ENCODE data around the gene ATXN7.

The ATXN7 gene

DNA sequence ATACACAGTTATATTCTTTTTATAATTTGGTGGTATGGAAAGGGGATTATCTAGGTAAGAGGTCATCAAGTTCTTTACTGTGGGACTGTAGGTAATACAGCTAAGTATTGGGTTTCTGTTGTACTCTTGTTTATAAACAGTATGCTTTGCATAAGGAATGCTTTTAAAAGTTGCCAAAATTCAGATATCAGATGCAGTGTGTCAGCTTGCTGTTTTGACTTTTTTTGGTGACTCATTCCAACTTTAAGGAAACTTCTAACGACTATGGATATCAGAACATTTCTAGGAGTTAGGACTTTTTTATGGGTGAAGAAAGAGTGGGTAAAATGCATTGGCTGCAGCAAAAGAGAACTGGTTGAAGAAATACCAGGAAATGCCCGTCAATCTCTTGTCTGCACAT lies 45.8 kb downstream of the ATXN7 start:
- no peak for FAIRE-seq

- FAIRE-seq: no peak
Observed at GRCh38 chr3:63910001-63910400, 46.3 kb downstream of the ATXN7 start.

- no peak for FAIRE-seq
Observed at GRCh38 chr3:63910891-63911290, 47.2 kb downstream of the ATXN7 start.

GRCh38 chr3:63911509-63911872 lies 47.8 kb downstream of the ATXN7 start:
- FAIRE-seq: no peak

DNA sequence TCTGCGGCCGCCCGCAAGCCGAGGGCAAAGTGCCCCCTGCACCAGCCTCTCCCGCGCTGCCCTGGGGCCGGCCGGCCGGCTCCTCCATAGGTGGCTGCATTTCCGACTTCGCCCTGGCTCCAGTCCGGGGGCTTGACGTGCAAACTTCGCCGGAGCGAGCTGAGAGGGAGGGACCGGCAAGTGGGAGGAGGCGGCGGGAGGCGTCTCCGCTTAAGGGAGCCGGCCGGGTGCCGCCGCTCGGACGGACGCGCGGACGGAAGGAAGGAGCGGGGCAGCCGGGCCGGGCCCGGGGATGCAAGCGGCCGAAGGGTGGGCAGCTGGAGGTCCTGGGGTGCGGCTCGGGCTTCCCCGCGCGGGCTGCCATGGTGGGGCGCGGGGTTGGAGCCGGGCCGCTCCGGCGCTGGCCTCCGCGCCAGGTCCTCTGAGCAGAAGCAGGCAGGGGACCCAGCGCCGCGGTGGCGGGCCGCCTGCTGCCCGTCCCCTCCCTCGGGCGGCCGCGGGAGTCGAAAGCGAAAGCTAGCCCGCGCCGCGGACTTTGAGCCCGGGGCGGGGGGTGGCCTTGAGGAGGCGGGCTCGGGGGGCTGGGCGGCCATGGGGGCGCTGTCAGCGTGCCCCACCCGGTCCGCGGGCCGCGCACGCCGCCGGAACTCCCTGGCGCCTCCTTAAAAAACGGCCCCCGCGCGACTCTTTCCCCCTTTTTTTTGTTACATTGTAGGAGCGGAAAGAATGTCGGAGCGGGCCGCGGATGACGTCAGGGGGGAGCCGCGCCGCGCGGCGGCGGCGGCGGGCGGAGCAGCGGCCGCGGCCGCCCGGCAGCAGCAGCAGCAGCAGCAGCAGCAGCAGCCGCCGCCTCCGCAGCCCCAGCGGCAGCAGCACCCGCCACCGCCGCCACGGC lies 48.5 kb downstream of the ATXN7 start, which contains the start of gene SCAANT1:
Gene SCAANT1, minus strand, starts transcription at position 511 of the 895 bp plus-strand sequence.
- no peak for FAIRE-seq

- FAIRE-seq: no peak
Observed at GRCh38 chr3:63912768-63913588, 49.3 kb downstream of the ATXN7 start.

- FAIRE-seq: no peak
Observed at GRCh38 chr3:63914312-63914711, 50.6 kb downstream of the ATXN7 start.

- FAIRE-seq: no peak
Observed at GRCh38 chr3:63918321-63918720, 54.7 kb downstream of the ATXN7 start.

GRCh38 chr3:63920001-63920400 lies 56.3 kb downstream of the ATXN7 start:
- no peak for FAIRE-seq

DNA sequence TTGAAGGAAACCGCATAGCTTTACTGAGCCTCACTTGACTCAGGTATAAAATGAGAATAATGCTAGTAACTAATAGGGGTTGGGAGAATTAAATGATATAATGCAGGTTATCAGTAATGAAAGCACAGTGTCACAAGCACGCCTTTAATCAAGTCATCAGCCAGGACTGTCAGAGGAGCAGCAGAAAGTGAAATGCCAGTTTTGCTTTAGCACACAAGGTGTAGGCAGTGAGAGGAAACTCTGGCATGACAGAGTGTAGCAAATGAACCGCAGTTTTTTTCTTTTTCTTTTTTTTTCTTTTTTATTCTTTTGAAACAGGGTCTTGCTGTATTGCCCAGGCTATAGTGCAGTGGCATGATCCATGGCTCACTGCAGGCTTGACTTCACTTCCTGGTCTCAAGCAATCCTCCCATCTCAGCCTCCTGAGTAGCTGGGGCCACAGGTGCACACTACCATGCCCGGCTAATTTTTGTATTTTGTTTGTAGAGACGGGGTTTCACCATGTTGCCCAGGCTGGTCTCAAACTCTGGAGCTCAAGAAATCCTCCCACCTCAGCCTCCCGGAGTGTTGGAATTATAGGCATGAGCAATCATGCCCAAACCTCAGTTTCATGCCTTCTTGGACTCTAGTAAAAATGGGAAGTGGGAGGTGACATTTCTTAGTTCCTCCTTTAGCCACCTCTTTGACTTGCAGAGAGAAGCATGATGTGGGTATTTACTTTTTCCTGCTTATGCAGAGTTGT lies 58.2 kb downstream of the ATXN7 start:
- no peak for FAIRE-seq

DNA sequence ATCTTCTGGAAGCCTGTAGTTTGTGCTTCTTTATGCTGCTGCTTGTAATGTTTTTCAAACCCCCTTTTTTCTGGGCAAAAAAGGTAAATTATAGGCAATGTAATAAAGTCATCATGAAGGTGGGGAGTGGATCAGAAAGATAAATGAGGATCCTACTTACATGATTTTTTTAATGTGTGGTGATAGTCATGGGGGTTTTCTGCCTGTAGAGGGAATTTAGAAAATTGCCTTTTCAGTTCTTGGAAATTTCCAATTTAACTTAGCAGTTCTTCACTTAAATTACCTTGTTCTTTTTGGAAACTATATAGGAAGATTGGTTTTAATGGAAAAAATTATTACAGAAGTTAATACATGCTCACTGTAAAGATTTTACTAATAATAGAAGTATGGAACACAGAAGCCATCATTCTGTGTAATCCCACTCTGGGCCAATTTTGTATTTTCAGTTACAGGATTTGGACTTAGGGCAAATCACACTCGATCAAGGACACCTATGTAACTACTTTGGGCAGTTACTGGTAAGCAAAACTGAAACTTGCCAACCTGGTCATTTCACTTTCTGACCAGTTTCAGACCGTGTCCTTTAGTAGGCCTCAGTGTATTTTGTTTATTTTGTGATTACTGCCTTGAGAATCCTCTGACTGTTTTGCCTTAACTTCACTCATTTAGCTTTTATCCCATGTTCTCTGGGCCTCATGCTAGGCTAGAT lies 59.0 kb downstream of the ATXN7 start:
- FAIRE-seq: no peak

DNA sequence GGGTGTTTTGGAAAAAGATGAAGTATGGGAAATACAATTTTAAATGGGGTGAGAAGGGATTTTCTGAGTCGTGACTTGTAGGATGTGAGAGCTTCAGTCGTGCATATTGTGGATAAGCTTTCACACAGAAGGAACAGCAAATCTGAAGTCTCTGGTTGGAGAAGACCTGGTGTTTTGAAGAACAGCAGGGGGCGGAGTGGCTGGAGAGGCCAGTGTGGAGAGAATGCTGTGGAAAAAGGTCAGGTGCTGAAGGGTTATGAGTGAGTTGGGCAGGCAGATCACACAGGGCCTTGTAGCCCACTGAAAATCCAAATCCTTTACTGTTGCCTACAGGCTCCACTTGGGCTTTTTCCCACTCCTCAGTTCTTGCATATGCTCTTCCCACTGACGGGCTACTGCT lies 62.6 kb downstream of the ATXN7 start:
- FAIRE-seq: no peak

DNA sequence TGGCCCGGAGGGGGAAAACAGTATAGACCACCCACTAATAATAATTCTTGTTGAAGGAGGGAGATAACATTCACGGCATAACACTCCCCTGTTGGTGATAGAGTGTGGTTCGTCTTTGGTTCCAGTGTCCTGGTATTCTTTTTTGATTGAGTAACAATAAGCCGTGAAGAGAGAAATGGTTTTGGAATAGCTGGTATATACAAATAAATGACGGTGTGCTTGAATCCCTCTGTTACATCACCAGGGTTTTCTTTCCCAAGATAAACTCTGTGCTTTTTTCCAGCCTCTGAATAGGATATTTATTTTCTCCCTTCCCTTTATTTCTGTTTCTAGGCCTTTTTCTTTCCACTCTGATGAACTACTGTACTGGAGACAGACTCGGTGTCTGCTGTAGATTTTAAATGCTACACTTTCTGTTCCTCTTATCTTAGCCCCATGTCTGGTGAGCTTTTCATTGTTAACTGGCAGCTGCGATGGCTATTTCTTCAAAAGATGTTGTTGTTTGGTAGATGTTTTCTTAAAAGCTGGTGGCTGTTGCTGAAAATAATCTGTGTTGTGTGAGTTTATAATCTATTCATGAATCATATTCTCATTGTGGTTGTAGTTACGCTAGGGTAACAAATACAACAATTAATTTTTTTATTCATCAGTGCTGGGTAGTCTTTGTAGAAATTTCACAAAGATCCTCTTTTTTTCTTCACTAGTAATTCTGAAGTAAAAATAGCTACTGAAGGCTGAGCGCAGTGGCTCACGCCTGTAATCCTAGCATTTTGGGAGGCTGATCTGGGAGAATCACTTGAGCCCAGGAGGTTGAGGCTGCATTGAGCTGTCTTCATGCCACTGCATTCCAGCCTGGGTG lies 64.0 kb downstream of the ATXN7 start:
- no peak for FAIRE-seq

- FAIRE-seq: no peak
Observed at GRCh38 chr3:63931290-63931689, 67.6 kb downstream of the ATXN7 start.

GRCh38 chr3:63932509-63933212 lies 69.0 kb downstream of the ATXN7 start:
- FAIRE-seq: no peak

DNA sequence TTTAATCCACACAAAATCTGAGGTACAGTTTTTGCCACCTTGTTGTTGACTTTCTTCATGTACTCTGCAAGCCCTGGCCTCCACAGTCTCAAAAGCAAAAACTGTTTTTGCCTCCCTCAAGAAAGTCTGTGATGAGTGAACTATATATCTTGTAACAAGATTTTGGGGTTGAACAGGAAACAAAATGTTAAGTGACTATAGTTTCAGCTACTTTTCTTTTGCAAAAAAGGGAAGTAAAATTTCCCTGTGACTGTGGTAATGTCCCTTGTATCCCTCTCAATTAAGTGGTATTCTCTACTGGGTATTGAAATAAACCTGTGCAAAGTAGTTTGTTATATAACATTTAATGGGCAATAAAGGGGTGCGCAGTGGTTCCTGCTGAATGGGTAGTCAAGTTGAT lies 69.8 kb downstream of the ATXN7 start:
- FAIRE-seq: no peak

DNA sequence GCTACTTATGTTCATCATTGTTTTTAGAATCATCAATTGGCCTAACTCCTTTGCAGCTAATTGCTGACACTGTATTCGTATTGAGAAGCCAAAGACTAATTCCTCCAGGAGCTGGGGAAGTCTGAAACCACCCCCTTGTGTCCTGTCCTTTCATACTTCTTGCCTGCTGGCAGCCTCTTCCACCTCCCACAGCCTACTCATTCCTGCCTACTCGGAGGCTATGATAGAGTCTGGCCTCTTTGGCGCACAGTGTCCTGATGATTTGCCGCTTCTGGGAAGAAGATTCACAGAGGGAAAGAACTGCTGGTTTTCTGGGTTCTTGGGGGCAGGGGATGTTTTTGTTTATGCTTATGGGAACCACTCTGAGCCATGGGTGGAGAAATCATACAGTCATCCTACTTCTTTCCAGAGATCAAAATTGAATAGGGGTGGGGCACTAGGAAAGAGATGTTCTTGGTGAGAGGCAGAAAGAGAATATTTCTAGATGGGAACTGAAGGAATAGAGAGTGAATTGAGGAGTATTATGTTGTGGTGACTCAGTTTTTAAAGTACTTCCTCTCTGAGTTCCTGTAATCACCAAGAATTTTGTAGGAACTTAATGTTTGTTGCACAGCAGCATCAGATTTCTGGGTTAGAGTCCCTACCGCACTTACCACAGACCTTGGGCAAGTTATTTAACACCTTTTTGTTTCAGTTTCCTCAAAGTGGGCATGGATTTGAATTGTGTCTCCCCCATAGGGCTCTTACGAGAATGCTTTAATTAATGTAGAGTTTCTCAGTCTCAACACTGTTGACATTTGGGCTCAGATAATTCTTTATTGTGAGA lies 70.6 kb downstream of the ATXN7 start:
- FAIRE-seq: no peak

DNA sequence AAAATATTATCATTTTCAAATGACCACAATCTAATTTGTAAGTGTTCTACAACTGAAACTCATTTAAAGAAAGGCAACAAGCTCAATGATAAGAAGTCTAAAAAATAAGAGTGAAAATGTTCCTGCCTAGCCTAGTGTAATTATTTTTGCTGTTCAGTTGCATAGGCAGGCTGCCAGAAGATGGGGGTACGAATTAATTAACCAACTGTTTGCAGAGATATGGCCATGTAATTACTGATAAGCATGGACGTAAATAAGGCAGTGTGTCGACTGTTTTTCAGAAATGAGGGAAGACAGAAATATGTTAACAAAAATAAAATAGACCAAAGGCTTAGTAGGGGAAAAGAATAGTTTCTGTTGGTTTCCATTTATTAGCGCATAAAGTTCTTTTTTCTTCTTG lies 73.3 kb downstream of the ATXN7 start:
- no peak for FAIRE-seq

DNA sequence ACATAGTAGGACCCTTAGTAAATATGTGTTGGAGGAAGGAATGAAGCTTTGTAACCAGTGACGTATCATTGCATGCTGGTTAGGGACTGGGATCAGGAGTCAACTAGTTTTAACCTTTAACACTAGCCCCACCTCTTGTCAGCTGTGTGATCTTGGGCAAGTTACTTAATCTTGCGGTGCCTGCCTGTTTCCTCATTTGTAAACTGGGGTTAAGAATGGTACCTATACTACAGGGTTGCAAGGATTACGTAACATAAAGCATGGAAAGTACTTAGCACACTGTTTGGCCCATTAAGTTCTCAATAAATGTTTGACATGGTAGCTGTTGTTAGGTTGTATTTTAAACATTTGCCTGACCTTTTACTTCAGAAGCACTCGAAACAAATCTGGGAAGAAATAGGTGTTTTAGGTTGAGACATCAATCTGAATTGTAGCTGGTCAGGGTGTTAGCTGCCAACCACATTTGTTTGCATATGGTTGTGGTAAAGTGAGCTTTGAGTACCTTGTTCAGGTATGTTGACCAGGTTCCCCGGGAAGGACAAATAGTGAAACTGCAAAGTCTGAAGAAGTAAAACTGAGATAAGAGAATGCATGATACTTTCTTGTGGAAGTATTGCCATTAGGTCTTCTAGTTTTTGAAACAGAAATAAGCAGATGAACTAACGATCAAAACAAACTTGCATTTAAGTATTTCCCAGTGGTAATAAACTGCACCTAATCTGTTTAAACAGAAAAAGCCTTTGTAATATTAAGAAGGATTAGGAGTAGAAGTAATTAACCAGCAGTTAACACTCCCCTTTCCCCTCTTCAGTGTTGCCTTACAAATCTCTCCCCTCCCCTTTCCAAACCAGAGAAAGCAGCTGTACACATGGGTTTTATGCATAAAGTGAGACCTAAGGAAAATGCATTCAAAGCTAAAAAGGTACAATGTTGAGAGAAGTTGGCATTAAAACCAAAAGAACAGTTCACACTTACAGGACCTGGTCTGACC lies 74.3 kb downstream of the ATXN7 start:
- no peak for FAIRE-seq
